ENCODE results near the gene LMTK3. TPM values are rescaled to one million over a fixed set of nuclear protein-coding genes. Genes with fewer than 3 reads are reported as not detected.

The LMTK3 gene
- total and polyA plus RNA-seq, 9 of the 15 experiments (the other 6 are each of a cell fraction or from before 2014, with no cell fraction given) = 0.35 to 12.3 (median 2.0) TPM; not detected in 2

GRCh38 chr19:48501494-48502349 is 9.9 kb downstream of the LMTK3 start (continued):
- TF ChIP-seq, protein P1, sequence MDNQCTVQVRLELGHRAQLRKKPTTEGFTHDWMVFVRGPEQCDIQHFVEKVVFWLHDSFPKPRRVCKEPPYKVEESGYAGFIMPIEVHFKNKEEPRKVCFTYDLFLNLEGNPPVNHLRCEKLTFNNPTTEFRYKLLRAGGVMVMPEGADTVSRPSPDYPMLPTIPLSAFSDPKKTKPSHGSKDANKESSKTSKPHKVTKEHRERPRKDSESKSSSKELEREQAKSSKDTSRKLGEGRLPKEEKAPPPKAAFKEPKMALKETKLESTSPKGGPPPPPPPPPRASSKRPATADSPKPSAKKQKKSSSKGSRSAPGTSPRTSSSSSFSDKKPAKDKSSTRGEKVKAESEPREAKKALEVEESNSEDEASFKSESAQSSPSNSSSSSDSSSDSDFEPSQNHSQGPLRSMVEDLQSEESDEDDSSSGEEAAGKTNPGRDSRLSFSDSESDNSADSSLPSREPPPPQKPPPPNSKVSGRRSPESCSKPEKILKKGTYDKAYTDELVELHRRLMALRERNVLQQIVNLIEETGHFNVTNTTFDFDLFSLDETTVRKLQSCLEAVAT (IDR thresholded peaks at IDR 0.05) = peak; percentile 78 to 87
- TF ChIP-seq CREB3L1 (IDR thresholded peaks at IDR 0.05; ENCODE audit: borderline replicate concordance, low read depth) (no peak), MEF2A (IDR thresholded peaks at IDR 0.05; ENCODE audit: control insufficient read depth, low read depth, low read length) (no peak), ZNF57 (CRISPR knock-in tag; IDR thresholded peaks at IDR 0.05) (no peak), ZNF699 (CRISPR knock-in tag; IDR thresholded peaks at IDR 0.05; ENCODE audit: insufficient replicate concordance) (no peak), FOXJ3 (CRISPR knock-in tag; IDR thresholded peaks at IDR 0.05) (no peak), HDAC2 (IDR thresholded peaks at IDR 0.05) (peak; percentile 84), GABPA (tag; conservative IDR thresholded peaks at IDR 0.05; ENCODE audit: low read depth) (0 out of 2 replicates have a peak, but pooled peaks have one; percentile 38), THRB (CRISPR knock-in tag; conservative IDR thresholded peaks at IDR 0.05) (peak; percentile 96), RBBP5 (IDR thresholded peaks at IDR 0.05; ENCODE audit: borderline replicate concordance, insufficient read depth, low read length, poor library complexity, severe bottlenecking) (peak; percentile 7), POLR2B (IDR thresholded peaks at IDR 0.05; ENCODE audit: low read depth, partially characterized antibody) (peak; percentile 81), ZNF239 (CRISPR knock-in tag; IDR thresholded peaks at IDR 0.05) (no peak), PTBP1 (IDR thresholded peaks at IDR 0.05; ENCODE audit: low read depth, low read length) (no peak), ZEB2 (IDR thresholded peaks at IDR 0.05) (peak; percentile 95), CHD2 (IDR thresholded peaks at IDR 0.05; ENCODE audit: low read depth, low read length) (no peak), RBM25 (IDR thresholded peaks at IDR 0.05; ENCODE audit: low read depth, low read length, severe bottlenecking) (no peak), ZNF324 (CRISPR knock-in tag; IDR thresholded peaks at IDR 0.05) (no peak), SRSF7 (optimal IDR thresholded peaks at IDR 0.05; ENCODE audit: low read depth, low read length) (no peak), EP300 (IDR thresholded peaks at IDR 0.05; ENCODE audit: low read length) (no peak; the same call in 1 of the 2 replicates), FOXO4 (CRISPR knock-in tag; IDR thresholded peaks at IDR 0.05) (no peak)
- TF ChIP-seq, protein P2, sequence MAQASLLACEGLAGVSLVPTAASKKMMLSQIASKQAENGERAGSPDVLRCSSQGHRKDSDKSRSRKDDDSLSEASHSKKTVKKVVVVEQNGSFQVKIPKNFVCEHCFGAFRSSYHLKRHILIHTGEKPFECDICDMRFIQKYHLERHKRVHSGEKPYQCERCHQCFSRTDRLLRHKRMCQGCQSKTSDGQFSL (CRISPR knock-in tag; IDR thresholded peaks at IDR 0.05) = no peak; the same call in 1 of the 2 replicates
- TF ChIP-seq, protein P2 (tag; IDR thresholded peaks at IDR 0.05) = no peak
